HEK293 (cell line): ENCODE measurements around the gene BPHL.

Experiments used
- HOXA7 ChIP-seq: sonication (generic); formaldehyde crosslinking; IDR thresholded peaks from 2 replicates; pipeline ENCODE4 v1.8.1; 2022; ENCODE audit warnings: missing genetic modification reagents, borderline replicate concordance
- KLF10 ChIP-seq: fragments of 450-650 bp; IDR thresholded peaks from 2 replicates; pipeline ENCODE4 v1.5.1; 2018; ENCODE audit warnings: missing biosample characterization, mild to moderate bottlenecking, missing genetic modification characterization
- PBX3 ChIP-seq: sonication (generic); formaldehyde crosslinking; IDR thresholded peaks from 2 replicates; pipeline ENCODE4 v1.8.1; 2022; ENCODE audit warnings: mild to moderate bottlenecking, moderate library complexity, missing genetic modification reagents
- PRDM1 ChIP-seq: fragments of 450-650 bp; formaldehyde crosslinking; IDR thresholded peaks from 2 replicates; pipeline ENCODE4; 2016; ENCODE audit warnings: missing biosample characterization, missing genetic modification characterization
- YY1 ChIP-seq: fragments of 450-650 bp; formaldehyde crosslinking; IDR thresholded peaks from 2 replicates; pipeline ENCODE4 v1.5.1; 2018; ENCODE audit warnings: missing biosample characterization, missing genetic modification characterization
- ZBTB49 ChIP-seq: fragments of 450-650 bp; formaldehyde crosslinking; IDR thresholded peaks from 2 replicates; pipeline ENCODE4 v1.5.1; 2016; ENCODE audit warnings: missing biosample characterization, missing genetic modification characterization, low read depth
- ZNF146 ChIP-seq: fragments of 450-650 bp; formaldehyde crosslinking; IDR thresholded peaks from 2 replicates; pipeline ENCODE4 v1.5.1; 2016; ENCODE audit warnings: missing biosample characterization, missing genetic modification characterization
- ZNF18 ChIP-seq: fragments of 450-650 bp; formaldehyde crosslinking; IDR thresholded peaks from 2 replicates; pipeline ENCODE4 v1.5.1; 2016; ENCODE audit warnings: missing biosample characterization, missing genetic modification characterization
- ZNF311 ChIP-seq: fragments of 450-650 bp; formaldehyde crosslinking; IDR thresholded peaks from 2 replicates; pipeline ENCODE4 v1.5.1; 2017; ENCODE audit warnings: missing biosample characterization, missing genetic modification characterization, borderline replicate concordance
- ZNF391 ChIP-seq: fragments of 450-650 bp; formaldehyde crosslinking; IDR thresholded peaks from 2 replicates; pipeline ENCODE4 v1.5.1; 2016; ENCODE audit warnings: low read depth, missing biosample characterization, missing genetic modification characterization, borderline replicate concordance
- ZNF510 ChIP-seq: fragments of 450-650 bp; formaldehyde crosslinking; IDR thresholded peaks from 2 replicates; pipeline ENCODE4 v1.5.1; 2018; ENCODE audit warnings: mild to moderate bottlenecking, missing genetic modification characterization, missing biosample characterization; ENCODE audit not compliant: insufficient replicate concordance
- ZSCAN16 ChIP-seq: fragments of 450-650 bp; formaldehyde crosslinking; IDR thresholded peaks from 2 replicates; pipeline ENCODE4 v1.5.1; 2016; ENCODE audit warnings: missing biosample characterization, missing genetic modification characterization
- TF ChIP-seq, protein P1 (sequence below): fragments of 450-650 bp; formaldehyde crosslinking; IDR thresholded peaks from 2 replicates; pipeline ENCODE4 v1.5.1; 2016; ENCODE audit warnings: missing biosample characterization, missing genetic modification characterization
- TF ChIP-seq, protein P2 (sequence below): fragments of 450-650 bp; formaldehyde crosslinking; conservative IDR thresholded peaks from 2 replicates; pipeline ENCODE4 v1.5.1; 2016; ENCODE audit warnings: low read depth, missing biosample characterization, missing genetic modification characterization

DNA sequence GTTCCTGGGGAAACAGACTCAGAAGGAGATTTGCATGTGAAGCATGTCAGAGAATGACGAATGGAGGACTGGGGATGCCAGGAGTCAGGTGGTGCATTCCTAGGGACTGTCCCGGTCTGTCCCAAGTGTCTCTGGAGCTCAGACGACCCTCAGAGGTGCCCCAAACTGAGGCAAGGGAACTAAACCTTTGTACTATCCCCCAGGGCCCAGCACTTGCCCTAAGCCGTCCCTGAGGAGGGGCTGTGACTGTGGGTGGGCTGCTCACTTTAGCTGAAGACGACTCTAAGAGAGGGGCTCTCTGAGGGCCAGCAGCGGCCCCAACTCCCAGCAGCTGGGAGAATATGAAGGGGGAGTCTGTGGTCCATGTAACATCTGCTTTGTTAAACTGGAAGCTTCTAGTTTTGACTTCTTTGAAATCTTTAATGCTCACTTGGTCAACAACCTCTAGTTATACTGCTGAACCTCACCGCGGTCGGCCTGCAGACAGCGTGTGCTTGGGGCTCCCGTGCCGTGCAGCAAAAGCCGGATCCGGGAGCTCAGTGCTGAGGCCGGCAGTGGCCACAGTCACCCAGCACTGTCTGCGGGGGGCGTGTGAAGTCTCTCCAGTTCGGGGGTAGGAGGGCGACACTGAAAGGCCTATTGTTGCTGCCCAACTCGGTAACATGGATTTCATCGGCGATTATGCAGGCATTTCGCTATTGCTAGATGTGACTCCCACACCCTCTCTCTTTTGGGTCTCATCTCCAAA, 74.8 kb downstream of the BPHL start:
- TF ChIP-seq, protein P1, sequence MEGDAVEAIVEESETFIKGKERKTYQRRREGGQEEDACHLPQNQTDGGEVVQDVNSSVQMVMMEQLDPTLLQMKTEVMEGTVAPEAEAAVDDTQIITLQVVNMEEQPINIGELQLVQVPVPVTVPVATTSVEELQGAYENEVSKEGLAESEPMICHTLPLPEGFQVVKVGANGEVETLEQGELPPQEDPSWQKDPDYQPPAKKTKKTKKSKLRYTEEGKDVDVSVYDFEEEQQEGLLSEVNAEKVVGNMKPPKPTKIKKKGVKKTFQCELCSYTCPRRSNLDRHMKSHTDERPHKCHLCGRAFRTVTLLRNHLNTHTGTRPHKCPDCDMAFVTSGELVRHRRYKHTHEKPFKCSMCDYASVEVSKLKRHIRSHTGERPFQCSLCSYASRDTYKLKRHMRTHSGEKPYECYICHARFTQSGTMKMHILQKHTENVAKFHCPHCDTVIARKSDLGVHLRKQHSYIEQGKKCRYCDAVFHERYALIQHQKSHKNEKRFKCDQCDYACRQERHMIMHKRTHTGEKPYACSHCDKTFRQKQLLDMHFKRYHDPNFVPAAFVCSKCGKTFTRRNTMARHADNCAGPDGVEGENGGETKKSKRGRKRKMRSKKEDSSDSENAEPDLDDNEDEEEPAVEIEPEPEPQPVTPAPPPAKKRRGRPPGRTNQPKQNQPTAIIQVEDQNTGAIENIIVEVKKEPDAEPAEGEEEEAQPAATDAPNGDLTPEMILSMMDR (tag by site-specific recombination), result no peak
- TF ChIP-seq HOXA7 (no peak), PRDM1 (no peak), ZNF510 (tag by site-specific recombination) (no peak), ZBTB49 (no peak), PBX3 (no peak), ZNF146 (tag by site-specific recombination) (no peak), YY1 (tag by site-specific recombination) (no peak), ZNF311 (no peak), ZNF18 (tag by site-specific recombination) (no peak), ZSCAN16 (tag by site-specific recombination) (no peak), ZNF391 (no peak), KLF10 (no peak)
- TF ChIP-seq, protein P2, sequence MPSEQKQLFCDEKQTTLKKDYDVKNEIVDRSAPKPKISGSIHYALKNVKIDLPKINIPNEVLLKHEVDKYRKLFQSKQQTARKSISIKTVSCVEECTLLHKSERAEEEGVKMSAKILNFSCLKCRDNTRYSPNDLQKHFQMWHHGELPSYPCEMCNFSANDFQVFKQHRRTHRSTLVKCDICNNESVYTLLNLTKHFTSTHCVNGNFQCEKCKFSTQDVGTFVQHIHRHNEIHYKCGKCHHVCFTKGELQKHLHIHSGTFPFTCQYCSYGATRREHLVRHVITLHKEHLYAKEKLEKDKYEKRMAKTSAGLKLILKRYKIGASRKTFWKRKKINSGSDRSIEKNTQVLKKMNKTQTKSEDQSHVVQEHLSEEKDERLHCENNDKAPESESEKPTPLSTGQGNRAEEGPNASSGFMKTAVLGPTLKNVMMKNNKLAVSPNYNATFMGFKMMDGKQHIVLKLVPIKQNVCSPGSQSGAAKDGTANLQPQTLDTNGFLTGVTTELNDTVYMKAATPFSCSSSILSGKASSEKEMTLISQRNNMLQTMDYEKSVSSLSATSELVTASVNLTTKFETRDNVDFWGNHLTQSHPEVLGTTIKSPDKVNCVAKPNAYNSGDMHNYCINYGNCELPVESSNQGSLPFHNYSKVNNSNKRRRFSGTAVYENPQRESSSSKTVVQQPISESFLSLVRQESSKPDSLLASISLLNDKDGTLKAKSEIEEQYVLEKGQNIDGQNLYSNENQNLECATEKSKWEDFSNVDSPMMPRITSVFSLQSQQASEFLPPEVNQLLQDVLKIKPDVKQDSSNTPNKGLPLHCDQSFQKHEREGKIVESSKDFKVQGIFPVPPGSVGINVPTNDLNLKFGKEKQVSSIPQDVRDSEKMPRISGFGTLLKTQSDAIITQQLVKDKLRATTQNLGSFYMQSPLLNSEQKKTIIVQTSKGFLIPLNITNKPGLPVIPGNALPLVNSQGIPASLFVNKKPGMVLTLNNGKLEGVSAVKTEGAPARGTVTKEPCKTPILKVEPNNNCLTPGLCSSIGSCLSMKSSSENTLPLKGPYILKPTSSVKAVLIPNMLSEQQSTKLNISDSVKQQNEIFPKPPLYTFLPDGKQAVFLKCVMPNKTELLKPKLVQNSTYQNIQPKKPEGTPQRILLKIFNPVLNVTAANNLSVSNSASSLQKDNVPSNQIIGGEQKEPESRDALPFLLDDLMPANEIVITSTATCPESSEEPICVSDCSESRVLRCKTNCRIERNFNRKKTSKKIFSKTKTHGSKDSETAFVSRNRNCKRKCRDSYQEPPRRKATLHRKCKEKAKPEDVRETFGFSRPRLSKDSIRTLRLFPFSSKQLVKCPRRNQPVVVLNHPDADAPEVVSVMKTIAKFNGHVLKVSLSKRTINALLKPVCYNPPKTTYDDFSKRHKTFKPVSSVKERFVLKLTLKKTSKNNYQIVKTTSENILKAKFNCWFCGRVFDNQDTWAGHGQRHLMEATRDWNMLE (tag by site-specific recombination), result no peak
